RWPE2 (cell line): ENCODE results near the gene RNF25.
A peak's percentile ranks its signal among the peaks of the same experiment; 100 is the strongest.

Source experiments
- ATAC-seq: fragments of 200-7000 bp; cut with Tn5 transposase; 3 replicates; pipeline ENCODE4 v1.9.1; 2021; ENCODE audit warnings: low read depth
- DNase-seq: peaks from one replicate; pipeline ENCODE4 v3.0.0-alpha.2; 2020; ENCODE audit warnings: low spot score
- H3K27ac ChIP-seq: fragments of 450-650 bp; 2 replicates; pipeline ENCODE4 v1.5.1; 2017; ENCODE audit warnings: mild to moderate bottlenecking; ENCODE audit not compliant: poor library complexity, severe bottlenecking
- H3K27me3 ChIP-seq: fragments of 250-450 bp; sonication (Bioruptor Pico); 2 replicates; pipeline ENCODE4 v1.5.1; 2021; ENCODE audit warnings: mild to moderate bottlenecking, moderate library complexity; ENCODE audit not compliant: insufficient read depth, poor library complexity, severe bottlenecking
- H3K36me3 ChIP-seq: fragments of 250-450 bp; sonication (Bioruptor Pico); 2 replicates; pipeline ENCODE4 v1.5.1; 2020; ENCODE audit warnings: low read depth, mild to moderate bottlenecking, moderate library complexity
- H3K4me1 ChIP-seq: fragments of 250-450 bp; sonication (Bioruptor Pico); 2 replicates; pipeline ENCODE4 v1.5.1; 2021; ENCODE audit warnings: mild to moderate bottlenecking, moderate library complexity; ENCODE audit not compliant: insufficient read depth, poor library complexity, severe bottlenecking
- H3K4me3 ChIP-seq: fragments of 250-450 bp; sonication (Bioruptor Pico); 2 replicates; pipeline ENCODE4 v1.5.1; 2021; ENCODE audit warnings: mild to moderate bottlenecking, moderate library complexity; ENCODE audit not compliant: severe bottlenecking
- H3K9me3 ChIP-seq: fragments of 250-450 bp; sonication (Bioruptor Pico); 2 replicates; pipeline ENCODE4 v1.5.1; 2021; ENCODE audit warnings: mild to moderate bottlenecking, moderate library complexity; ENCODE audit not compliant: severe bottlenecking
- TF ChIP-seq, protein P1 (sequence below): fragments of 450-650 bp; IDR thresholded peaks from one replicate; pipeline ENCODE4 v1.5.1; 2017; ENCODE audit warnings: mild to moderate bottlenecking, moderate library complexity; ENCODE audit not compliant: poor library complexity, severe bottlenecking

The RNF25 gene

DNA sequence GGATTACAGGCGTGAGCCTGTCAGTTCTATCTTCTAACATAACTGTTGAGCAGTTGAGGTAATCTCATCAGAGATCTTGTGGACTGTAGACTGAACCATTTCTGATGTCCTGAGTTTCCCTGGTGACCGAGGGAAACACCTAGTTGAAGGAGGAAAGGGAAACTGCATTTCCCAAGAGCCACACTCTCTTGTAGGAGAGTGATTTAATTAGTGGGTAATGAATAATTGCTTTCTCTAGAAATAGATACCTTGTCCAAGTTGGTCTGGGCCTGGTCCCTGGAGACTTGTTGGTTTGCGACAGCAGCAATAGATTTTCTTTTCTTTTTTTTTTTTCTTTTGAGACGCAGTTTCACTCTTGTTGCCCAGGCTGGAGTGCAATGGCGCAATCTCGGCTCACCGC, 46.3 kb upstream of the RNF25 start:
- Histone ChIP-seq H3K27ac (no peak overlapping the region), H3K4me3 (no peak overlapping the region)
- no peak for ATAC-seq

GRCh38 chr2:218717262-218717661, 45.5 kb upstream of the RNF25 start:
- no peak for DNase-seq

More for the DNA sequence above, 46.3 kb upstream of the RNF25 start:
- peaks cover 35% of the 10 kb centered on the region for H3K36me3 ChIP-seq
- H3K27me3 ChIP-seq, result no peaks in the 10 kb centered on the region
- H3K4me1 ChIP-seq, result peaks cover 6% of the 10 kb centered on the region
- no peaks in the 10 kb centered on the region for H3K9me3 ChIP-seq
- TF ChIP-seq, protein P1, sequence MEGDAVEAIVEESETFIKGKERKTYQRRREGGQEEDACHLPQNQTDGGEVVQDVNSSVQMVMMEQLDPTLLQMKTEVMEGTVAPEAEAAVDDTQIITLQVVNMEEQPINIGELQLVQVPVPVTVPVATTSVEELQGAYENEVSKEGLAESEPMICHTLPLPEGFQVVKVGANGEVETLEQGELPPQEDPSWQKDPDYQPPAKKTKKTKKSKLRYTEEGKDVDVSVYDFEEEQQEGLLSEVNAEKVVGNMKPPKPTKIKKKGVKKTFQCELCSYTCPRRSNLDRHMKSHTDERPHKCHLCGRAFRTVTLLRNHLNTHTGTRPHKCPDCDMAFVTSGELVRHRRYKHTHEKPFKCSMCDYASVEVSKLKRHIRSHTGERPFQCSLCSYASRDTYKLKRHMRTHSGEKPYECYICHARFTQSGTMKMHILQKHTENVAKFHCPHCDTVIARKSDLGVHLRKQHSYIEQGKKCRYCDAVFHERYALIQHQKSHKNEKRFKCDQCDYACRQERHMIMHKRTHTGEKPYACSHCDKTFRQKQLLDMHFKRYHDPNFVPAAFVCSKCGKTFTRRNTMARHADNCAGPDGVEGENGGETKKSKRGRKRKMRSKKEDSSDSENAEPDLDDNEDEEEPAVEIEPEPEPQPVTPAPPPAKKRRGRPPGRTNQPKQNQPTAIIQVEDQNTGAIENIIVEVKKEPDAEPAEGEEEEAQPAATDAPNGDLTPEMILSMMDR, result no peak
- DNase-seq, result no peak

GRCh38 chr2:218716070-218716469, 44.3 kb upstream of the RNF25 start:
- H3K27me3 ChIP-seq, result no peaks in the 10 kb centered on the region
- TF ChIP-seq, protein P1, result no peak
- no peak for ATAC-seq
- H3K36me3 ChIP-seq, result peaks cover 40% of the 10 kb centered on the region
- H3K4me1 ChIP-seq, result peaks cover 6% of the 10 kb centered on the region
- no peak overlapping the region for H3K27ac ChIP-seq
- no peak for DNase-seq
- H3K4me3 ChIP-seq, result no peak overlapping the region
- no peaks in the 10 kb centered on the region for H3K9me3 ChIP-seq

More at GRCh38 chr2:218717262-218717661, 45.5 kb upstream of the RNF25 start:
- H3K4me3 ChIP-seq, result no peak overlapping the region
- H3K9me3 ChIP-seq, result no peaks in the 10 kb centered on the region
- TF ChIP-seq, protein P1, result no peak
- peaks cover 6% of the 10 kb centered on the region for H3K4me1 ChIP-seq
- H3K36me3 ChIP-seq, result peaks cover 40% of the 10 kb centered on the region
- H3K27me3 ChIP-seq, result no peaks in the 10 kb centered on the region
- peak; percentile 96 for ATAC-seq
- H3K27ac ChIP-seq, result peak overlapping the region; percentile 2

DNA sequence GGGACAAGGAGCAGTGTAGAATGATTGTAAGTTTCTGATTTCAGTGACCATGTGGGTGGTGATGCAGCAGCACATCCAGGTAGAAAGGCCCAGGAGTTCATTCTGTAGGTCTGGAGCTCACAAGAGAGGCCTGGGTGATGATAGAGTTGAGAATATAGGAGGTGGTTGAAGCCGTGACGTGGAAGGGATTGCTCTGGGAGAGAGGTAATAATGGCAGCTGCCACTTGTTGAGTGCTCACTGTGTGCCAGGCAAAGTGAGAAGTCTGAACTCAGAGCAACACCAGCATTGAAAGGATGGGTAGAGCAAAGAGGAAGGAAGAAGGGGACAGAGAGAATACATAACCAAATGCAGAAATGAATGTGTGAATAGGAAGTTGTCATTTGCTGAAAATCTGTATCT, 42.1 kb upstream of the RNF25 start:
- Histone ChIP-seq H3K9me3 (no peaks in the 10 kb centered on the region), H3K4me1 (peaks cover 6% of the 10 kb centered on the region), H3K27me3 (no peaks in the 10 kb centered on the region), H3K4me3 (no peak overlapping the region), H3K36me3 (peaks cover 36% of the 10 kb centered on the region), H3K27ac (no peak overlapping the region)
- no peak for ATAC-seq
- TF ChIP-seq, protein P1, result no peak
- no peak for DNase-seq

DNA sequence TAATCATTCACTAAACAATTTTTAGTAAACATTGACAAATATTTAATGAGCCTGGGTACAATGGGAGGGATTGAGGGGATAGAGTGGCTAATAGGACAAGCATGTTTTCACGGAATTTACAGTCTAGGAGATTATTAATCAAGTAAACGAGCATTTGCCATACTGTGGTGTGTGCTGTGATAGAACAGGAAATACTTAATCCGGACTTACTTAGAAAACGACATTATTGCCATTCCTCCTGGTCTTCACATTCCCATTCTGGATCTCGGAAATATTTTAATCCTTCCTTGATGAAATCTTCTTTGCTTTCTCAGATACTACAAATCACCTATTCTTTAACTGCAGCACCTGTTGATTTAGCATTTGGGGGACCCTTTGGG, 39.7 kb upstream of the RNF25 start:
- Histone ChIP-seq H3K4me3 (peak overlapping the region; percentile 76), H3K27ac (peak overlapping the region; percentile 59), H3K36me3 (peaks cover 26% of the 10 kb centered on the region), H3K27me3 (no peaks in the 10 kb centered on the region), H3K4me1 (no peaks in the 10 kb centered on the region), H3K9me3 (no peaks in the 10 kb centered on the region)
- ATAC-seq (0 out of 3 replicates have a peak, but pooled peaks have one; percentile 9), DNase-seq (no peak)
- TF ChIP-seq, protein P1, result no peak
